GM18499 (cell line): ENCODE data around the gene P2RY6.
"Not testable (repeated sequence)": the region's sequence is repeated elsewhere in the genome, so short reads cannot be mapped to it uniquely, and the experiment has no call there.

Experiments
- ATAC-seq: cut with Tn5 transposase; IDR thresholded peaks from one replicate; pipeline ENCODE4 v1.9.1; 2021; ENCODE audit warnings: moderate number of reproducible peaks; ENCODE audit not compliant: insufficient read depth, unreplicated experiment

Gene P2RY6

GRCh38 chr11:73274191-73274590 is 2.1 kb downstream of the P2RY6 start:
- not testable (repeated sequence) for ATAC-seq

GRCh38 chr11:73274722-73275380 is 2.7 kb downstream of the P2RY6 start:
- no peak for ATAC-seq

GRCh38 chr11:73275381-73275750 is 3.2 kb downstream of the P2RY6 start:
- ATAC-seq, result no peak

- no peak for ATAC-seq
These were observed 5.3 kb downstream of the P2RY6 start for GRCh38 chr11:73277467-73277866.

GRCh38 chr11:73280626-73281025 is 8.5 kb downstream of the P2RY6 start:
- no peak for ATAC-seq

GRCh38 chr11:73281201-73281741 is 9.1 kb downstream of the P2RY6 start:
- no peak for ATAC-seq

GRCh38 chr11:73281796-73282660 is 9.9 kb downstream of the P2RY6 start:
- no peak for ATAC-seq

GRCh38 chr11:73283276-73284000 is 11.3 kb downstream of the P2RY6 start:
- ATAC-seq, result no peak

- ATAC-seq, result no peak
These were observed 12.0 kb downstream of the P2RY6 start for GRCh38 chr11:73284106-73284505.

- ATAC-seq, result no peak
These were observed 13.6 kb downstream of the P2RY6 start for GRCh38 chr11:73285721-73286120.

- ATAC-seq, result no peak
These were observed 14.2 kb downstream of the P2RY6 start for GRCh38 chr11:73286240-73286810.

- no peak for ATAC-seq
These were observed 15.4 kb downstream of the P2RY6 start for GRCh38 chr11:73287400-73288101.

GRCh38 chr11:73288192-73288872 is 16.2 kb downstream of the P2RY6 start:
- ATAC-seq, result no peak

GRCh38 chr11:73288873-73289707 is 17.0 kb downstream of the P2RY6 start:
- no peak for ATAC-seq

GRCh38 chr11:73290536-73290935 is 18.4 kb downstream of the P2RY6 start:
- ATAC-seq, result no peak

- no peak for ATAC-seq
These were observed 19.1 kb downstream of the P2RY6 start for GRCh38 chr11:73291196-73291595.

- no peak for ATAC-seq
These were observed 19.8 kb downstream of the P2RY6 start for GRCh38 chr11:73291781-73292524.

GRCh38 chr11:73292525-73292894 is 20.4 kb downstream of the P2RY6 start:
- no peak for ATAC-seq
